ENCODE data around the gene PCDHGB6. TPM values are rescaled to one million over a fixed set of nuclear protein-coding genes. Genes with fewer than 3 reads are reported as not detected.

Gene PCDHGB6
- total RNA-seq (2022; extraction: Qiagen RNA extraction; ENCODE audit: low read depth): 0.07 to 0.12 TPM (median 0.08 TPM) in 4 of 5 replicates, not detected in the other

GRCh38 chr5:141407790-141408505 is at the start of gene PCDHGB6:
Gene PCDHGB6 (plus strand): TSS chr5:141408021. CDS start chr5:141408203, 182 bp downstream.

DNA sequence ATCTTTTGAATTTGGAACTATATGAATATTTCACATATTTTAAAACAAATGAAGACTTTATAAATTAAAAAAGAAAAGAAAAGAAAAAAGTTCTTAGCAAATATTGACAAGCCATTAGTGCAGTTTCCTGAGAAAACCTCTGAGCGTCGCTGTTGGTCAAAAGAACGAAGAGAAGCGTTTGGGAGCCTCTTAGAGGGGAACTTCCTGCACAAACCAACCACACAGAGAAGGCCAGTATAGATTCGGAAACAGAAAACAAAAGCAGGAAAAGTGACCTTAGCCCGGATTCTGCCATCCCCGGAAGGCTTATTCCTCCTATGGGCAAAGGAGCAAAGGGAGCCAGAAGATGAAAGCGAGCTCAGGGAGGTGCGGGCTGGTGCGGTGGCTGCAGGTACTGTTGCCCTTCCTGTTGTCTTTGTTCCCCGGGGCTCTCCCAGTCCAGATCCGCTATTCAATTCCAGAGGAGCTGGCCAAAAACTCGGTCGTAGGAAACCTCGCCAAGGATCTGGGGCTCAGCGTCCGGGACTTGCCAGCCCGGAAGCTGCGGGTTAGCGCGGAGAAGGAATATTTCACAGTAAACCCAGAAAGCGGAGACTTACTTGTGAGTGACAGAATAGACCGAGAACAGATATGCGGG is 47.9 kb upstream of the PCDHGB6 start, which contains the start of gene PCDHGB2:
PCDHGB2 (plus strand) TSS at position 205 of the 637 bp plus-strand sequence; CDS start at position 347, 142 bp downstream.

DNA sequence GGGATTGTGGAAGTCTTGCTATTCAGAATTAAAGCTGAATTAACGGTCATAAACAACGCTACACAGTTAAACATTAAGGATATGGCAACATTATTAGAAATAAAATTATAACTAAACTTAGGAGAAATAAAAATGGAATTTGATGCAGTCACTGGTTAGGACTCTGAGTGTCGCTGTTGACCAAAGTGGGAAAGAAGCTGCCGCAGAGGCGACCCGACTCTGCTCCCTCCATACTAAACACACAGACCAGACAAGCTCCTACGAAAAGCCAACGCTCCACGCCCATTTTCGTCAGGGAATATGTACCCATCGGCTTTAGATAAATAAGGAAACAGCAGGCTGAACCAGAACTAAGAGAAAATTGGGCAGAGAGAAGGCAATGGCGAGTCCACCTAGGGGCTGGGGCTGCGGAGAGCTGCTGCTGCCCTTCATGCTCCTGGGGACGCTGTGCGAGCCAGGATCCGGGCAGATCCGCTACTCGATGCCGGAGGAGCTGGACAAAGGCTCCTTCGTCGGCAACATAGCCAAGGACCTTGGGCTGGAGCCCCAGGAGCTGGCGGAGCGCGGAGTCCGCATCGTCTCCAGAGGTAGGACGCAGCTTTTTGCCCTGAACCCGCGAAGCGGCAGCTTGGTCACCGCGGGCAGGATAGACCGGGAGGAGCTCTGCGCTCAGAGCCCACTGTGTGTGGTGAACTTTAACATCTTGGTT is 43.7 kb upstream of the PCDHGB6 start, which contains the start of gene PCDHGA5:
PCDHGA5 (plus strand) TSS at position 211 of the 709 bp plus-strand sequence; CDS start at position 380, 169 bp downstream.

DNA sequence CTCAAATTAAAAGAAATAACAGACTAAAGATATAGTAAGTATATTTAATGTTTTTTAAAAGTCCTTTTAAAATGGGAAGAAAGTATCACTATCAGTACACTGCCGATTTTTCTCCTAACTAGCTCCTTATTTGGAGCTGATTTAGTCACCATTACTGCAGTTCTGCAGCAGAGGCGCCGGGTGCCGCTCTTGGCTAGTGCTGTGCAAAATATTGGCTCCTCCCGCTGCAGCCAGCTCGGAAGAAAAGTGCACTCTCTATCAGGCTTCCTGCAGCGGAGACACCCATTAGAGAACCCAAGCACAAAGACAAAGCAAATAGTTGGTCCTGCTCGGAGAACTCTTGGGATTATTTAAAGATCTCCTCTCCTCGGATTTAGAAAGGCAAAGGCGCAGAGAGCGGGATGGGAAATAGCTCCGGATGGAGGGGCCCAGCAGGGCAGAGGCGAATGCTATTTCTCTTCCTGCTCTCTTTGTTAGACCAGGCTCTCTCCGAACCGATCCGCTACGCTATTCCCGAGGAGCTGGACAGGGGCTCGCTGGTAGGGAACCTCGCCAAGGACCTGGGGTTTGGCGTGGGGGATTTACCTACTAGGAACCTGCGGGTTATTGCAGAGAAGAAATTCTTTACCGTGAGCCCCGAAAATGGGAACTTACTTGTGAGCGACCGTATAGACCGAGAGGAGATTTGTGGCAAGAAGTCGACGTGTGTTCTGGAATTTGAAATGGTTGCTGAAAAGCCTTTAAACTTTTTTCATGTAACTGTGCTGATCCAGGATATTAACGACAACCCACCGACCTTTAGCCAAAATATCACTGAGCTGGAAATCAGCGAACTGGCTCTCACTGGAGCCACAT is 37.6 kb upstream of the PCDHGB6 start, which contains the start of gene PCDHGB3:
PCDHGB3 (plus strand) TSS at position 249 of the 855 bp plus-strand sequence; CDS start at position 402, 153 bp downstream.

GRCh38 chr5:141373673-141374317 is 34.0 kb upstream of the PCDHGB6 start, which contains the start of gene PCDHGA6:
Gene PCDHGA6 (plus strand): TSS chr5:141373891. CDS start chr5:141374084, 193 bp downstream.

DNA sequence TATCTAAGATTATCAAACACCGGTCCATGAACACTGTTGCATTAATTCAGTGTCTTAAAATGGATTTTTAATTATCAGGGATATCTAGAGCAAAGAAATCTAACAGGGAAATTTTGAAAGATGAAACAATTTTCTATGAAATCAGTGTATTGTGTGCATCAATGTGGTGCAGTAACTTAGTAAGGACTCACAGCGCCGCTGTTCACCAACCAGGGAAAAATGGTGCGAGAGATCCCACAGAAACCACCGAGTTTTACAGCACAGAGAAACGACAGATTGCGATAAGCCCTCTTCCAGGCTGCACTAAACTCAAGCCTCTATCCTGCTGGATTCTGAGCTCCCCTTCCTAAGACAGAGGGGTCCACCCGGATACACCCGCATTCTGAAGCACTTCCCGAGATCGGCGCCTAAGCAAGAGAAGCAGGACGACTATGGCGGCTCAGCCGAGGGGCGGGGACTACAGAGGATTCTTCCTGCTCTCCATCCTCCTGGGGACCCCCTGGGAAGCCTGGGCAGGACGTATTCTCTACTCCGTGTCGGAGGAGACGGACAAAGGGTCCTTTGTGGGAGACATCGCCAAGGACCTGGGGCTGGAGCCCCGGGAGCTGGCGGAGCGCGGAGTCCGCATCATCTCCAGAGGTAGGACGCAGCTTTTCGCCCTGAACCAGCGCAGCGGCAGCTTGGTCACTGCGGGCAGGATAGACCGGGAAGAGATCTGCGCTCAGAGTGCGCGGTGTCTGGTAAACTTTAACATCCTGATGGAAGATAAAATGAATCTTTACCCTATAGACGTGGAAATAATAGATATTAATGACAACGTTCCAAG is 25.1 kb upstream of the PCDHGB6 start, which contains the start of gene PCDHGA7:
PCDHGA7 (plus strand) TSS at position 274 of the 826 bp plus-strand sequence; CDS start at position 432, 158 bp downstream.

DNA sequence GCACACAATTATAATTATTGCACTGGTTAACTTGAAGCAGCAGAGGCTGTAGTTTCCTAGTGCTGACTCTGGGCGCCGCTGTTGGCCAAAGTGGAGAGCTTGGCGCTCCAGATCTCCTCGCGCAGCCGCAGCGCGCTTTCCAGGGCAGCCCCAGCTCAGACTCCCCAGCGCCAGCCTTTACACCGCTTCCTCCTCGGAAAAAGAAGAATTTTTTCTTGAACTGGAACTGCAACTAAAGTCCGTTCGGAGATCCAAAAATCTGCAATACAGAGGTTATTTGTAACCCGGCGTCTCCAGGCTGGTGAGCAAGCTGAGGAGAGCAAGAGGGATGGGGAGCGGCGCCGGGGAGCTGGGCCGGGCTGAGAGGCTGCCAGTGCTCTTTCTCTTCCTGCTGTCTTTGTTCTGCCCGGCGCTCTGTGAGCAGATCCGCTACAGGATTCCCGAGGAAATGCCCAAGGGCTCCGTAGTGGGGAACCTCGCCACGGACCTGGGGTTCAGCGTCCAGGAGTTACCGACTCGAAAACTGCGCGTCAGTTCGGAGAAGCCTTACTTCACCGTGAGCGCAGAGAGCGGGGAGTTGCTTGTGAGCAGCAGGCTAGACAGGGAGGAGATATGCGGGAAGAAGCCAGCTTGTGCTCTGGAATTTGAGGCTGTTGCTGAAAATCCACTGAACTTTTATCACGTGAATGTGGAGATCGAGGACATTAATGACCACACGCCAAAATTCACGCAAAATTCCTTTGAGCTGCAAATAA is 20.1 kb upstream of the PCDHGB6 start, which contains the start of gene PCDHGB4:
PCDHGB4 (plus strand) TSS at position 142 of the 755 bp plus-strand sequence; CDS start at position 329, 187 bp downstream.

GRCh38 chr5:141392429-141393198 is 15.2 kb upstream of the PCDHGB6 start, which contains the start of gene PCDHGA8:
Gene PCDHGA8 (plus strand): TSS chr5:141392633. CDS start chr5:141392814, 181 bp downstream.

GRCh38 chr5:141397756-141398551 is 9.9 kb upstream of the PCDHGB6 start, which contains the start of gene PCDHGB5:
Gene PCDHGB5 (plus strand): TSS chr5:141397947. CDS start chr5:141398128, 181 bp downstream.

DNA sequence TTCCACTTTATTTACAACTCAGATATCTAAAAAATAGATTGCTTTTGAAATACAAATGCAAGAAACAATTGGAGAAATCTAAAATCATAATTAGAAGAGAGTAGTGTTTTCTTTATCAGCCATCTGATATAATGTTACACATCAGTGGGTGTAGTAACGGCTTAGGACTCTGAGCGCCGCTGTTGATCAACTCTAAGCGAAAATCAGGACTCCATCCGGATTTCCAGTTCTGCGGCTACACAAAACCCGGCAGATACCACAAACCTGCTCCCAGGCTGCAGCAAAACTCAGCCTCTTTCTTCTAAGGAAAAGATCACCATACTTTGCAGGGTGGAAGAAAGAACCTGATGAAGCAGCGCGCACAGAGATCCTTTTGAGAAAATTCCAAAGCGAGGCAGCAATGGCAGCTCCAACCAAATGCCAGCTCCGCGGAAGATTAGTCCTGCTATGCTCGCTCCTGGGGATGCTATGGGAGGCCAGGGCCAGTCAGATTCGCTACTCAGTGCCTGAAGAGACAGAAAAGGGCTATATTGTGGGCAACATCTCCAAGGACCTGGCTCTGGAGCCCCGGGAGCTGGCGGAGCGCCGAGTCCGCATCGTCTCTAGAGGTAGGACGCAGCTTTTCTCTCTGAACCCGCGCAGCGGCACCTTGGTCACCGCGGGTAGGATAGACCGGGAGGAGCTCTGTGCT is 5.1 kb upstream of the PCDHGB6 start, which contains the start of gene PCDHGA9:
PCDHGA9 (plus strand) TSS at position 226 of the 691 bp plus-strand sequence; CDS start at position 401, 175 bp downstream.

GRCh38 chr5:141412854-141413539 is 5.2 kb downstream of the PCDHGB6 start, which contains the start of gene PCDHGA10:
Gene PCDHGA10 (plus strand): TSS chr5:141412987. CDS start chr5:141413176, 189 bp downstream.

DNA sequence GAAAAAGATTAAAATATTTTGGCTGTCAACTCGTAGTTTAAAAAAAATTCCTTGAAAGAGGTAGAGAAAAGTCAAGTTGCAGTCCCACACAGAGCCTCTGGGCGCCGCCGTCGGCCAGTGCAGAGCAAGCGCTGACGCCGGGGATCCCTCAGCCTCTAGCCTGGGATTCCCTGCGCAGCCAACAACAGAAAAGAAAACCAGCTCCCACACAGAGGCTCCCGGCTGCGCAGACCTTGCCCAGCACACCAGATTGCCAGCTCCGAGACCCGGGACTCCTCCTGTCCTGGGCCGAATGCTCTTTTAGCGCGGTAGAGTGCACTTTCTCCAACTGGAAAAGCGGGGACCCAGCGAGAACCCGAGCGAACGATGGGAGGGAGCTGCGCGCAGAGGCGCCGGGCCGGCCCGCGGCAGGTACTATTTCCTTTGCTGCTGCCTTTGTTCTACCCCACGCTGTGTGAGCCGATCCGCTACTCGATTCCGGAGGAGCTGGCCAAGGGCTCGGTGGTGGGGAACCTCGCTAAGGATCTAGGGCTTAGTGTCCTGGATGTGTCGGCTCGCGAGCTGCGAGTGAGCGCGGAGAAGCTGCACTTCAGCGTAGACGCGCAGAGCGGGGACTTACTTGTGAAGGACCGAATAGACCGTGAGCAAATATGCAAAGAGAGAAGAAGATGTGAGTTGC is 9.8 kb downstream of the PCDHGB6 start, which contains the start of gene PCDHGB7:
PCDHGB7 (plus strand) TSS at position 184 of the 679 bp plus-strand sequence; CDS start at position 367, 183 bp downstream.

DNA sequence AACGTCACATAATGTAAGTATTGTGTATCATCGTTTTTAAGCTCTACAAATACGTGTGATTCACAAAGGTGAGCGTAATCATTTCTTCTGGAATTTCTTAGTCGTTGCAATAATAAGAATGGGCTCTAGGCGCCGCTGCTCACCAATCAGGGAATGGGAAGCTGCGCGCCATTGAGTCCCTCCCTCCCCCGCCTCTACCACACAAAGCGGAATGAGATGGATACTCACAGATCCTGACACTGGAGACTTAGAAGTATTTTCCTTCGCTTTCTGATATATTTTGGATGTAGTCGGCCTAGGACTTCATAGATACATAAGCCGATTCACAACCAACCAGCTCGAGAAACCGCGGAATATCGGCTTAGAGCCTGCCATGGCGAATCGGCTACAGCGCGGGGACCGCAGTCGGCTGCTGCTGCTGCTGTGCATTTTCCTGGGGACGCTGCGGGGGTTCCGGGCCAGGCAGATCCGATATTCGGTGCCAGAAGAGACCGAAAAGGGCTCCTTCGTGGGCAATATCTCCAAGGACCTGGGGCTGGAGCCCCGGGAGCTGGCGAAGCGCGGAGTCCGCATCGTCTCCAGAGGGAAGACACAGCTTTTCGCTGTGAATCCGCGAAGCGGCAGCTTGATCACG is 13.2 kb downstream of the PCDHGB6 start, which contains the start of gene PCDHGA11:
PCDHGA11 (plus strand) TSS at position 197 of the 634 bp plus-strand sequence; CDS start at position 374, 177 bp downstream.

GRCh38 chr5:141430332-141431113 is 22.7 kb downstream of the PCDHGB6 start, which contains the start of gene PCDHGA12:
Gene PCDHGA12 (plus strand): TSS chr5:141430507. CDS start chr5:141430760, 253 bp downstream.

